NCI-H226 (cell line): ENCODE measurements around the gene ROBO1.

ENCODE experiments used
- DNase-seq: peaks from one replicate; pipeline ENCODE4 v3.0.0-alpha.2; 2015

The ROBO1 gene

DNA sequence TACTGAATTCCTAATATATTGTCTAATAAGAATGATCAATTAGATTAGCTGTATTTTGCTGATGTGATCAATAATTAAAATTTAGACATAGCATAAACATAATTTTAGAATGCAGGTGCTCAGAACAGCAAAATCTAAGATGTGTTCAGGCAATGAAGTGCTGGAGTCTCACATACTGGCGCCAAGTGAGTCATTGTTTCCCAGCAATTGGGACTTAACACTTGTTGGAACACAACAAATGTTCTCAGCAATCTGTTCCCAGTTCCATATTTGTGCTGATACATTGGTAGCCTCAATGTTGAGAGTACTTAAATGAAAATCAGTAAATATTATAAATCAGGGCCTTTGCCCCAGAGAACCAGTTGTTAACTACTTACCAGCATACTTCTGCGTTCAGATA is 619.0 kb downstream of the ROBO1 start:
- DNase-seq, result no peak

DNA sequence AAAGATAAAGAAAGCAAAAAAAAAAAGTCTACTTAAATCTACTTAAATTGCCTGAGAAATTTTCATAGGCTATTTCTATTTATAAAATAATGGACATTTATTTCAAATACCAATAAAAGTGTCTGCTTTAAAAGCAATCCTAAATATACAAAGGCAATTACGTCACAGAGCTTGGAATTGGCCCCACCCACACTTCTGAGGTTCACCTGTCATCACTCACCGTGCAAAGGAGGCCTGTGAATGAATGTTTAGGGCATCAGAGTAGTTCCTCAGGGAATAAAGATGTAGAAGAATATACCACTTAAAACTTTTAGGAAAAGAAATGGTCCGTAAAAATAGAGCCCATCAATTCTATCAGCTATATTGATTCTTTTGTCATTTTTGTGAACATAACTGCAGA is 621.8 kb downstream of the ROBO1 start:
- DNase-seq, result no peak

- DNase-seq, result peak; percentile 72
Measured at GRCh38 chr3:79140708-79141107, 627.1 kb downstream of the ROBO1 start.

DNA sequence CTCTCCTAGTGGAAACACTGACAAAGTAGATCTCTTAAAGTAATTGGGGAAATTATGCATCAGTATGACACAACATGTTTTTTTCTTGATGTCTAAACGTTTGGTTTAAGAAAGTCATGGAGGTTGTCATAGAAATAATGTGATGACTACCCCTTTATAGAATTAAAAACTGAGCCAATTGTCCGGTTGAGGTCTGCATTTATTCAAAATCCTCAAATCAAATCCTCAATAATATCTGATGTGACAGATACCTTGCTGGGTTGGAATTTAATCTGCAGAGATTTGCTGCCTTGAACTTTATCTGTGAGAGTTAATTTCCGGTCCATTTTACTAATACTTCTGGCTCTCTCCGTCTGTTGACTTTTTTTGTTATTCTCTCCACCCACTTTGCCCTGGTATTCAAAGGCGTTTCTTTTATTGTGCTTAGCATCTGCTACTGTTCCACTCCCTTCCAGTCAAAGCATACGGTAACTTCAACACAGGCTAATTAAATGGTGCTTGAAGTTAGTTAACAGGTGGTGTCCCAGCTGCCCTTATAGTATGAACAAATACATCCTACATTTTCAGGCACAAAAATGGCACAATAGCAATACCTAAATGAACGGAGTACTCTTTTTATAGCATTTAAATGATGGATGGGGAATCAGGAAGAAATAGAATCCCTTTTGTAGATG is 628.3 kb downstream of the ROBO1 start:
- DNase-seq, result peak; percentile 47

DNA sequence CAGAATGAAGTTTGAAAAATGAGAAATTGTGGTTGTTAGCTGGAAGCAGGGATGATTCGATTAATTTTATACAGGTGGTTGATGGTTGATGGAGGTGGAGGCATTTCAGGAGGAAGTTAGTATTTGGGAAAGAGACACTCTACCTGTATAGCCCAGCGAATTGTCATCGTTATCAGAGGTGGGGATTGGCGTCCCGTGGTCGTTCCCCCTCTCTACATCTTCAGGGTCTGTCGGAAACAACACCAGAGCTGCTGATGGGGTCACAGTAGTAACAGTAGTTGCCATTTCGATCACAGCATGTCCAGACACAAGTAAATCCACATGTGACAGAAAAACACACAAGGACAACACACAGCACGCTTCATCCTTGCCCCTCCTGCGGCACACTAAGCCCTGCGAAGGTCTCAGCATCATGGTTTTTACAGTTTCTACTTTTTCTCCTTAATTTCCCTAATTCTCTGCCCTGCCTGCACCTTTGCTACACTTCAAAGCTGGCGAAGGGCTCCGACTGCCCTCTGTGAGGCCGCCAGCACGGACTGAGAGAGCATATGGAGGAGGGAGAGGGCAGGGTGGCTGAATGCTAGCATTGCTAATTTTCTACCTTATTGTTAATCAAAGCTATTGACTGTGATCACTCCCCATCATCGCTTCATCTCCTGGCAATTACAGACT is 642.3 kb downstream of the ROBO1 start:
- DNase-seq, result no peak

GRCh38 chr3:79115458-79115857 is 652.3 kb downstream of the ROBO1 start:
- DNase-seq, result no peak

DNA sequence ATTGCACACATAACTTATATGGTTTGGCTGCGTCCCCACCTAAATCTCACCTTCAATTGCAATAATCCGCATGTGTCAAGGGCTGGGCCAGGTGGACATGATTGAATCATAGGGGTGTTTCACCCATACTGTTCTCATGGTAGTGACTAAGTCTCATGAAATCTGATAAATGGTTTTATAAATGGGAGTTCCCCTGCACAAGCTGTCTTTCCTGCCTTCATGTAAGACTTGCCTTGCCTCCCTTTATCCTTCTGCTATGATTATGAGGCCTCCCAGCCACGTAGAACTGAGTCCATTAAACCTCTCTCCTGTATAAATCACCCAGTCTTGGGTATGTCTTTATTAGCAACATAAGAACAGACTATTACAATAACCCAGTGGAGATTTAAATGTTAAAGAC is 653.9 kb downstream of the ROBO1 start:
- peak; percentile 52 for DNase-seq

DNA sequence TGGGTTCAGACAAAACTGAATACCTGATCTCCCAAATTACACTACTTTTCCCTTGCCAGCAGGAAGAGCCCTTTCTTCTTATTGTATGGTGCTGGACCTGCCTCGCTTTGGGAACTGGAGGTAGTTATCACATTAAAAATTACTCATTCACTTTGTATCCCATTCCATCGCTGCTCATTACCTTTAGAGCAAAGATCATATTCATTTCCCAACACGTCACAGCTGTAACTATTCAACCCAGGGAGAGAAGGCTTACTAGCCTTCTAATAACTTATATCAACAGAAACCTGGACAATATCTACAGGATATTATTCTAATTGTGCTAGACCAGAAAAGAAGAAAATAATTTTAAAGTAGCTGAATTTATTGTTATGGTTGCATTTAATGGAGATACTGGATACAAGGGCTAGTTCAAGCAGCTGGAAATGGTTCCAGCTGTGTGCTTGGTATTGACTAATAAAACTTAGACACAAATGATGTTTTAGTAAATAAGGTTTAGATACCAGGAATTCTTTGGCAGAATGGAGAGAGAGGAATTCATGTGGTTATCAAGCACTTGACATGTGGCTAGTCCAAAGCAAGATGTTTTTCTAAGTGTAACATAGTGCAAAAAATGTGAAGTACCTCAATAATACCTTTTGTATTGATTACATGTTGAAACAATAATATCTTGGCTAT is 656.3 kb downstream of the ROBO1 start:
- peak; percentile 12 for DNase-seq

- no peak for DNase-seq
Measured at GRCh38 chr3:79109754-79110153, 658.0 kb downstream of the ROBO1 start.

DNA sequence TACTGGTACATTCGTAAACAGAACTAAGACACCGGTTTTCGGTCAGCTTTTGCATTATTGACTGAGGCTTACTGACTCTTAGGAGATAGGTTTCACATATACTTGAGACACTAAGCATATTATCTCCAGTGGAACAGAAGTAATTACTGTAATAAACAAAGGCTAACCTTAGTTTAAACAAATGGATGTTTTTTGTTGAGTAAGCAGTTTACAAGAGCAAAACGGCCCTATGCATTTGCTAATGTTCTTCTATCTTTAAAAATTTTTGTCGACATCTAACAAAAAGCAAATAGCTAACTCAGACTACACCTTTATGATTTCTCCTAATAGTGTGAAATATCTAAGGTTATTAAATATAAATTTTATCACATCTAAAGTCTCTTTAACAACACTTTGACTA is 664.5 kb downstream of the ROBO1 start:
- DNase-seq, result no peak

DNA sequence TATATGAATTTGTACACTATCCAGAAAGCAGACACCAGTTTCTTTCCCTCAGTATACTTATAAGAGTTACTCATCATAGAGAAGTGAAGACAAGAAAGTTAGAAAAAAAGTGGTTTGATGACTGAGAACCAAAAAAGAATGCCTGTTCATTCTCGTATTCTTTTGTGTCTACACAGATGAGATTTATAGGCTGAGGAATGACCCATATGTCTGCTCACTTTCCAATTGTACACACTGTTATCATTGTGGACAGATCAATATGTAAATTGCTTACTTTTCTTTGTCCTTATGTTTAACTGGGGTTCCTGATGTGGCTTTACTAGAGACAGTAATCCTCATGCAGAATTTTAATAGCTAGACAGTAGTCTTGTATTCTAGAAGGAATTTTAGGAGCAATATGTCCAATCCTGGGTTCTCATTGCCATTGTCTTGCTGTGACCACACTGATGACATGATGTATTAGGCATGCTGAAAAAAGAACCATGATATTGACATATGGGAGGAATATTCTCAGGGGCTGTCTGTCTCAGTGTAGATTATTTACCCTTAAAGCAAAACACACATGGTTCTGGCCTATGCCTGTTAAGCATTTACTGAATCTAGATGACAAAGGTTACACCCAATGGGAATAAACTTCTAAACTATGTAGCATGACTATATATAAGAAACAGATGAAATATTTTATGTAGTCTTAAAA is 669.7 kb downstream of the ROBO1 start:
- DNase-seq, result no peak

DNA sequence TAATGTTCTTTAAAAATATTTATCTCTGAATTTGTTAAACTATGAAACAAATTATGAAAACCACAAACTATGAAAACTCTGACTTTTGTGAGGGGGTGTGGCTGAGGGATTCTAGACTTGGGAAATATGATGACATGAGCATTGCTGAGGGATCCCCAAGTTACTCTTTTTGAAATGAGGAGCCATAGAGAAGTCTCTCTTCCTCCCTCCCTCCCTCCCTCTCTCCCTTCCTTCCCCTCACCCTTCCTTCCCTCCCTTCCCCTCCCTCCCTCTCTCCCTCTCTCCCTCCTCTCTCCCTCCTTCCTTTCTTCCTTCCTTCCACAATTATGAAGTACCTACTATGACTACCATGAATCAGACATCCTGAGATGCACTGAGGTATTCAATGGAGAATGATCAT is 673.1 kb downstream of the ROBO1 start:
- DNase-seq, result no peak

DNA sequence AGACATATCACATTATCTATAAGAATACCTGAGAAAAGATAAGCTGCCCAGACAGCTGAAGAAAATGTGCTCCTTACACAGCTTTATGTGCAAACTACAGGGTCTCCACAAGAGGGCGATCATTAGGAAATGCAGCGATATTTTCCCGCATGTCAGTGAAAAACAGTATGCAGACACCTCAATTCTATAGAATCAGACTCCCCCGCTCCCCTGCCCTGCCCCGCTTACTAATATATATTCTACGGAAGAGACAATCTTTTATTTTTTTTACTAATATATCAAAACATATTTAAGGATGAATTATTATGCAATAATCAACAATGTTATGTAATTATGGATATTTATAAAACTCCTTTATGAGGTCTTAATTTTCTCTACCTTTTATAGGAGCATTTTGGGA is 681.3 kb downstream of the ROBO1 start:
- DNase-seq, result peak; percentile 28

GRCh38 chr3:79085171-79085570 is 682.6 kb downstream of the ROBO1 start:
- no peak for DNase-seq

DNA sequence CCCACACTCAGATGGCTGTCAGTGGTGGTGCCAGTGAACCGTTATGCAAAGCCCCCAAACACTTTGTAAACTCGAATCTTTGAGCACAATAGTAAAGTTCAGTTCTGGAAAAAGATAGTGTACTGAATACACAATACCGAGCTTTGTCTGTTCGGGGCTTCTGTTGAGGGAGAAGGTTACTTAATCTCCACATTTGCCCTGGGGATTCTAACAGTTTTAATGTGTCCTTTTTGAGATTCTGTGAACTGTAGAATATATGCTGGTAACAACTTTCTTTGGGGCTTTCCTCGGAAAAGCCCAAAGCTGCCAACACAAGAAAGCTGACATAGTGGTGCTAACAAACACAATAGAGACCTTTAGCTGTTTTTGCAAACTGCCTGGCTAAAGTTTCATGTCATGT is 686.5 kb downstream of the ROBO1 start:
- DNase-seq, result no peak

- DNase-seq, result no peak
Measured at GRCh38 chr3:79074558-79074957, 693.2 kb downstream of the ROBO1 start.

DNA sequence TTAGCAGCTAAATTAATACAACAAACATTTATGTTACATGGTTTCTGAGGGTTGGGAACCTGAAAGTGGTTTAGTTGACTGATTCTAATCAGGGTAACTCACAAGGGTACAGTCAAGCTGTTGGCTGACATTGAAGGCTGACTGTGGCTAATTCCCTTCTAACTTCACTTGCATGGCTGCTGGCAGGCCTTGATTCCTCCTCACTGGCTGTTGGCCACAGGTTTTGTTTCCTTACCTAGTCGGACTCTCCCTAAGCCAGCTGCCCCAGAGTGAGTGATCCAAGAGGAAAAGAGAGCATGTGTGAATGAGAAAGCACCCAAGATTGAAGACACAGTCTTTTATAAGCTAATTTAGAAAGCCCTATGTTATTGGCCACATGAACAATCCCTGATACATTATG is 700.1 kb downstream of the ROBO1 start:
- DNase-seq, result no peak

- DNase-seq, result no peak
Measured at GRCh38 chr3:79066481-79066880, 701.3 kb downstream of the ROBO1 start.

DNA sequence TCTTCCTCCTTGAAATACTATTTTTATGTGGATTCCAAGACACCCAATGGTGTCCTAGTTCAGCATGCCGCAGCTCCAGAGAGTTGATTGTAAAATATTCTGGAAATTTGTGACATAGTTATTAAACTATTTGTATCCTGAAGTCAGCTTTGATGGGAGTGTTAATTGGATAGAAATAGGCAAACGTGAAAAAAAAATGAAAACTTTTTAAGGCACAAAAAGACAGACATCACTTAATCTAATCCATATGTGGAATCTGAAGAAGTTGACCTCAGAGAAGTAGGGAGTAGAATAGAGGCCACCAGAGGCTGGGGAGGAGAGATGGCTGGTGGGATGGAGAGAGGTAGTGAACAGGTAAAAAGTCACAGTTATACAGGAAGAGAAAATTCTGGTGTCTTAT is 704.2 kb downstream of the ROBO1 start:
- DNase-seq, result no peak

- DNase-seq, result no peak
Measured at GRCh38 chr3:79057756-79058155, 710.0 kb downstream of the ROBO1 start.

GRCh38 chr3:79056498-79056897 is 711.3 kb downstream of the ROBO1 start:
- DNase-seq, result no peak

DNA sequence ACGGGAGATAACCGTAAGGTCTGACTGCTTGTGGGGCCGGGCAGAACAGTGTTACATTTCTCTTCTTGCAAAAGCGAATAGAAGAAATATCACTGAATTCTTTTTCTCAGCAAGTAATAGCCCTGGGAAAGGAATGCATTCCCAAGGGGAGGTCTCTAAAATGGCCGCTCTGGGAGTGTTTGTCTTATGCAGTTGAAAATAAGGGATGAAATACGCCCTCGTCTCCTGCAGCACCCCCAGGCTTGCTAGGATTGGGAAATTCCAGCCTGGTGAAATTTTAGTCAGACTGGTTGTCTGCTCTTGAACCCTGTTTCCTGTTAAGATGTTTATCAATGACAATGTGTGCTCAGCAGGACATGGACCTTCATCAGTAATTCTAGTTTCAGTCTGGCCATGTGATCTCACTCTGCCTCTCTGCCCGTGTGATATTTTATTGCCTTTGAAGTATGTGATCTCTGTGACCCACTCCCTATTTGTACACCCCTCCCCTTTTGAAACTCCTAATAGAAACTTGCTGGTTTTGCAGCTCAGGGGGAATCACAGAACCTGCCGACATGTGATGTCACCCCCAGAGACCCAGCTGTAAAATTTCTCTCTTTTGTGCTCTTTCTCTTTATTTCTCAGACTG is 715.6 kb downstream of the ROBO1 start:
- DNase-seq, result peak; percentile 24

GRCh38 chr3:79047581-79047980 is 720.2 kb downstream of the ROBO1 start:
- no peak for DNase-seq
